ENCODE measurements around the gene ZNF536. TPM values are rescaled to one million over a fixed set of nuclear protein-coding genes. Genes with fewer than 3 reads are reported as not detected.

ZNF536 gene
- total RNA-seq, 1 experiment from 2014 or later, result 0.35 TPM

DNA sequence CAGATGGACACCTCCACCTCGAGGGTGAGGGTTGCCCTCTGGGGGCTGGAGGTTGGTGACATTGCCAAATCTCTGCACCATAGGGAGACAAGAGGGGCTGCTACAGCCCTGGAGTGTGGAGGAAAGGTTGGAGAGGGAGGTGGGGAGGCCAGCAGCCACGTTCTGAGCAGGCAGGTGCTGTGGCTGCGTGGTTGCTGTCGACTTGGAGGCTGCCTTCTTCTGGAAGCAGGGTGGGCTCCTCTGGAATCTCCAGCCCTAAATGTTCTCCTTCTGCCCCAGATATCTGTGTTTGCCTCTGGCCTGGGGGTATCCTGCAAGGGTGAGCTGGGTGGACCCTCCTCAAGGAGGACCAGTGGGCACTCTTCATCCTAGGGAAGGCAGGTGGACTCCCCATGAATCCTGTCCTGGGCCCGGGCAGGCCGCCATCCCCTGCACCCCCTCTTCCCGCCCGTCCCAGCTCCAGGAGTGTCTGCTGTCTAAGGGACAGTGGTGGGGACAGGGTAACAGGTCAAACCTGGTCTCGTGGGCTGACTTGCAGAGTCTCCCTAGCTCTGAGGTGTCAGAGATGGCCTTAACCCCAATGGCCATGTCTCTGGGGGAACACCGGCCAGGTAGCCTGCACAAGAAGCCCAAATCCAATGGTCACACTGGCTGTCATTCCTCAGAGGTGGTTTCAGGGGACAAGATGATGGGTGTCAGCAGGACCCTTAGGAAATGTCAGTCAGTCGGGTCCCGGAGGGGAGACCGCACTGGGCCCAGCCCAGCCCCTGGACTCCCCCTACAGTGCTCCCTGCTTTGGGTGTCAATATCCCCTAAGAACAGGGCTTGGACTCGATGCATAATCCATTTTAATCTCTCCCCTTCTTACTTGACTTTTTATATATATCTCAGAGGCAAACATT, 32.3 kb upstream of the ZNF536 start (continued):
- no peak for TF ChIP-seq ZNF532 (CRISPR knock-in tag; IDR thresholded peaks at IDR 0.05; ENCODE audit: borderline replicate concordance)
- TF ChIP-seq ZNF121 (CRISPR knock-in tag; IDR thresholded peaks at IDR 0.05), result no peak
- TF ChIP-seq ZNF671 (CRISPR knock-in tag; IDR thresholded peaks at IDR 0.05), result no peak

DNA sequence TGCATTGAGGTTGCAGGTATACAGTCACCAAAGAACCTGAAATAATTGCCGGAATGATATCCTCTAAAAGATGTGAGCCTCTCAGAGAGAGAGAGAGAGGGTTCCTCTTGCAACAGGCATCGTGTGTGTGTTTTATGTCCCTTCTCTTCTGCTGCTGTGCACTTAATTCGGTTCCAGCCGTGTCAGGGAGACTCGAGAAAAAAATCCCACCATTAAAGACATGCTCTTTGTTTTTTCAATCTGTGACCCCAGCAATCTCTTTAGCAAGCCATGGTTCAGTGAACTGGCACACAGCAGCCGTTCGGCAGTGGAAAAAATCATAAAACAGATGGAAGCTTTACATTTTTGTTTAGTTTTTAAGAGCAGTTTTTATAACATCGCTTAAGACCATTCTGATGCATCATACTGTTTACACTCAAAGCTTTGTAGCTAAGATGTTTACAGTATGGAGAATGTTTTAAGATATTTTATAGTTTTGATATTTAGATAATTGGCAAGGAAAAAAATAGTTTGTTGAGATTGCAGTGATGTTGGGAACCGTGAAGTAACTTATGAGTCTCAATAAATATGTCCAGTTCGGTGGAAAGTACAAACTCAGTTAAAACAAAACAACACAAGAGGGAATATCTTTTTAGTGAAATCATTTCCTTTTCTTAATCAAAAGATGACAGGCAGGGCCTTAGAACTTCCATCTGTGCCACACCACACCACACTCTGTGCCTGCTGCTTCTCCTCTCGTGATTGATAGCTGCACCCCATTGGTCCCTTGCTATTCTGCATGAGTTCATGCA, 31.2 kb upstream of the ZNF536 start:
- no peaks in the 10 kb centered on the region; the same call in 1 of the 2 replicates for H3K27me3 Mint-ChIP-seq (ENCODE audit: low read depth)
- no peak overlapping the region for H3K4me3 Mint-ChIP-seq
- ChIA-PET CTCF (no interaction called here), POLR2A (no interaction called here)
- H3K9me3 Mint-ChIP-seq, result no peaks in the 10 kb centered on the region
- ATAC-seq, result no peak
- no peak overlapping the region for H3K27ac Mint-ChIP-seq
- no peaks in the 10 kb centered on the region for H3K4me1 Mint-ChIP-seq
- H3K36me3 Mint-ChIP-seq, result no peaks in the 10 kb centered on the region
- no peak for DNase-seq (ENCODE audit: low spot score)
- no peak for TF ChIP-seq MXD4 (CRISPR knock-in tag; IDR thresholded peaks at IDR 0.05; ENCODE audit: borderline replicate concordance)
- TF ChIP-seq PREB (CRISPR knock-in tag; IDR thresholded peaks at IDR 0.05; ENCODE audit: borderline replicate concordance), result no peak
- no peak for TF ChIP-seq PRRX2 (CRISPR knock-in tag; IDR thresholded peaks at IDR 0.05)
- no peak for TF ChIP-seq FOXP1 (CRISPR knock-in tag; IDR thresholded peaks at IDR 0.05; ENCODE audit: borderline replicate concordance)
- TF ChIP-seq NR3C1 (CRISPR knock-in tag; conservative IDR thresholded peaks at IDR 0.05; ENCODE audit: low read depth), result no peak
- no peak for TF ChIP-seq TCF7 (CRISPR knock-in tag; IDR thresholded peaks at IDR 0.05; ENCODE audit: low read depth)
- TF ChIP-seq GRHL2 (CRISPR knock-in tag; IDR thresholded peaks at IDR 0.05; ENCODE audit: insufficient replicate concordance, severe bottlenecking), result no peak
- no peak for TF ChIP-seq NR1H2 (CRISPR knock-in tag; IDR thresholded peaks at IDR 0.05)
- TF ChIP-seq RELA (CRISPR knock-in tag; IDR thresholded peaks at IDR 0.05; ENCODE audit: borderline replicate concordance), result no peak
- TF ChIP-seq ATF3 (CRISPR knock-in tag; conservative IDR thresholded peaks at IDR 0.05), result no peak
- no peak for TF ChIP-seq ZBTB43 (CRISPR knock-in tag; IDR thresholded peaks at IDR 0.05)
- no peak for TF ChIP-seq JUN (CRISPR knock-in tag; IDR thresholded peaks at IDR 0.05)
- TF ChIP-seq MYBL2 (CRISPR knock-in tag; IDR thresholded peaks at IDR 0.05), result no peak
- TF ChIP-seq JAZF1 (CRISPR knock-in tag; IDR thresholded peaks at IDR 0.05), result no peak
- TF ChIP-seq ARID4B (CRISPR knock-in tag; IDR thresholded peaks at IDR 0.05; ENCODE audit: borderline replicate concordance), result no peak
- no peak for TF ChIP-seq ZBTB21 (CRISPR knock-in tag; IDR thresholded peaks at IDR 0.05; ENCODE audit: borderline replicate concordance)
